Lower lobe of right lung (tissue), 2 donors: Measurements from ENCODE around the gene SLC22A5. TPM values are rescaled to one million over a fixed set of nuclear protein-coding genes. Genes with fewer than 3 reads are reported as not detected.

Experiments
- ATAC-seq, 2 donors: fragments of 200-7000 bp; cut with Tn5 transposase; one replicate each; pipeline ENCODE4 v1.9.1; 2020 to 2022; ENCODE audit warnings: mild to moderate bottlenecking in 2 of 2, moderate library complexity in 2 of 2
- DNase-seq: peaks from one replicate; pipeline ENCODE4 v3.0.0-alpha.2; 2020
- H3K27ac ChIP-seq: fragments of 200-600 bp; one replicate; pipeline ENCODE4 v1.8.0; 2022
- H3K27me3 ChIP-seq: fragments of 200-600 bp; one replicate; pipeline ENCODE4 v1.8.0; 2022; ENCODE audit warnings: low read depth
- H3K36me3 ChIP-seq: fragments of 200-600 bp; one replicate; pipeline ENCODE4 v1.8.0; 2022; ENCODE audit warnings: mild to moderate bottlenecking
- H3K4me1 ChIP-seq: fragments of 200-600 bp; one replicate; pipeline ENCODE4 v1.8.0; 2022
- H3K4me3 ChIP-seq: fragments of 200-600 bp; one replicate; pipeline ENCODE4 v1.8.0; 2022; ENCODE audit warnings: mild to moderate bottlenecking
- H3K9me3 ChIP-seq: fragments of 200-600 bp; one replicate; pipeline ENCODE4 v1.8.0; 2022
- intact Hi-C: fragments of 100-400 bp; cut with DNase I; formaldehyde crosslinking; loops from one replicate; pipeline ENCODE4 v1.11.0; 2022
- total RNA-seq: library from RNA; stranded (reverse); fragmentation: NEBNext Ultra II Directional; extraction: Animal tissue kit (Norgen Biotek cat#: 25700); gene quantifications from one replicate; pipeline ENCODE4 v1.2.1, GENCODE V29; 2021
- TF ChIP-seq, protein P1 (sequence below): fragments of 200-600 bp; IDR thresholded peaks from one replicate; pipeline ENCODE4 v1.8.0; 2022; ENCODE audit warnings: antibody characterized with exemption, mild to moderate bottlenecking
- donor health status: DM: no; HTN: yes; CAD: no; lungs with severe emphysema.

SLC22A5 gene
- total RNA-seq, 1 donor from 2014 or later: 12.6 TPM

DNA sequence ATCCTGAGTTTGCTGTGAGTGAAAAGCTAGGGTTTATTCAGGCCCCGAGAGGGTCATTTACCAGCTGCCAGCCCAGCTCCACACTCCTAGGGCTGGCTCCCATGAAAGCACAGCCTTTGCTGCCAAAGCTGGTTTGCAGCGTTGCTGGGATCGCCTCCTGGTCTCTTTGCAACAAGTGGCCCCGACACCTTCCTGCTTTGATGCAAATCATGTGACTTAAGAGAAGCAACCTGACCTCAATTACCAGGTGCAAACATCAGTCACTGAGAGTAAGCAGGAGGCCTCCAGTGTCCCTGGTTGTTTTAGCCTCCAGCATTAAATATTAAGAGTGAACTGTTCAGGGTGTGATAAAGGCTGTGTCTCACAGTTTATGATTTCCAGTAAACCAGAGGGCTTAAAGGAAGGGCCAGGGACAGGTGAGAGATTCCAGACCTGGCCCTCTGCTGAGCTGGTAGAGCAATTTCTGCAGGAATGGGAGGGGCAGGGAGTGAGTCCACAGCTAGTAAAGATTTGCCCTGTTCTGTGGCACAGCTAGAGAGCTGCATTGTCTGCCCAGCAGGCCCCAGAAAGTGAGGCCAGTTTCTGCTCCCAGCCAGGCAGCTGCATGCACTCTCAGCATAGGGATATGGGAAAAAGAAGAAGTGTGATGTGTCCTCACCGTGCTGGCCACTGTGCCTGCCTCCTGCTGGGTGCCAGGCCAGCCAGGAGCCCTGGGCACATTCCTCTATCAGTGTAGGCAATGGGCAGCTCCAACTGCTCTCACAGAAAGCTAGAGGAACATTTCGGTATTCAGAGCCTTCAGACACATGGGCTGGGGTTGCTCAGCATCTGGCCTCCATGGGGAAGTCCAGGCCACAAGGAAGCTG lies 58.0 kb downstream of the SLC22A5 start:
- DNase-seq (peak; percentile 71), ATAC-seq (peak; percentile 62 to 78)
- peak overlapping the region; percentile 37 for H3K4me3 ChIP-seq
- peaks cover 9% of the 10 kb centered on the region for H3K36me3 ChIP-seq
- intact Hi-C loops: no loop called here
- TF ChIP-seq, protein P1, sequence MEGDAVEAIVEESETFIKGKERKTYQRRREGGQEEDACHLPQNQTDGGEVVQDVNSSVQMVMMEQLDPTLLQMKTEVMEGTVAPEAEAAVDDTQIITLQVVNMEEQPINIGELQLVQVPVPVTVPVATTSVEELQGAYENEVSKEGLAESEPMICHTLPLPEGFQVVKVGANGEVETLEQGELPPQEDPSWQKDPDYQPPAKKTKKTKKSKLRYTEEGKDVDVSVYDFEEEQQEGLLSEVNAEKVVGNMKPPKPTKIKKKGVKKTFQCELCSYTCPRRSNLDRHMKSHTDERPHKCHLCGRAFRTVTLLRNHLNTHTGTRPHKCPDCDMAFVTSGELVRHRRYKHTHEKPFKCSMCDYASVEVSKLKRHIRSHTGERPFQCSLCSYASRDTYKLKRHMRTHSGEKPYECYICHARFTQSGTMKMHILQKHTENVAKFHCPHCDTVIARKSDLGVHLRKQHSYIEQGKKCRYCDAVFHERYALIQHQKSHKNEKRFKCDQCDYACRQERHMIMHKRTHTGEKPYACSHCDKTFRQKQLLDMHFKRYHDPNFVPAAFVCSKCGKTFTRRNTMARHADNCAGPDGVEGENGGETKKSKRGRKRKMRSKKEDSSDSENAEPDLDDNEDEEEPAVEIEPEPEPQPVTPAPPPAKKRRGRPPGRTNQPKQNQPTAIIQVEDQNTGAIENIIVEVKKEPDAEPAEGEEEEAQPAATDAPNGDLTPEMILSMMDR: no peak
- H3K9me3 ChIP-seq: no peaks in the 10 kb centered on the region
- peaks cover 100% of the 10 kb centered on the region for H3K4me1 ChIP-seq
- H3K27me3 ChIP-seq: no peaks in the 10 kb centered on the region
- peak overlapping the region; percentile 89 for H3K27ac ChIP-seq

DNA sequence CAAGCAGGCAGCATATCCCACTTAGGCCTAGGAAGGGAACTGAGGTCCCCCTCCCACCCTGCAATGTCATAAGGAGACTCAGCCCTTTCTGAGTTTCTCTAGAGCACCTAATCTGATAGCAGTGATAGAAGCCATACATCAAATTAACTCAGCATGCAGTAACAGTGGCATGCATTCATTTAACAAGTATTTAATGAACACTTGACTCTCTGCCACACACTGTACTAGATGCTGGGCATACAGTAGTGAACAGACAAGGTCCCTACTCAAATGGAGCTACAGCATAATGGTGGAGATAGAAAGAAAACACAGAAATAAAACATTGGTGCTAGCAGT lies 58.6 kb downstream of the SLC22A5 start:
- H3K36me3 ChIP-seq: peaks cover 4% of the 10 kb centered on the region
- peak overlapping the region; percentile 89 for H3K27ac ChIP-seq
- intact Hi-C loops: no loop called here
- H3K4me1 ChIP-seq: peaks cover 100% of the 10 kb centered on the region
- no peak for DNase-seq
- no peaks in the 10 kb centered on the region for H3K9me3 ChIP-seq
- no peak overlapping the region for H3K4me3 ChIP-seq
- no peaks in the 10 kb centered on the region for H3K27me3 ChIP-seq
- TF ChIP-seq, protein P1: no peak
- ATAC-seq: no peak

DNA sequence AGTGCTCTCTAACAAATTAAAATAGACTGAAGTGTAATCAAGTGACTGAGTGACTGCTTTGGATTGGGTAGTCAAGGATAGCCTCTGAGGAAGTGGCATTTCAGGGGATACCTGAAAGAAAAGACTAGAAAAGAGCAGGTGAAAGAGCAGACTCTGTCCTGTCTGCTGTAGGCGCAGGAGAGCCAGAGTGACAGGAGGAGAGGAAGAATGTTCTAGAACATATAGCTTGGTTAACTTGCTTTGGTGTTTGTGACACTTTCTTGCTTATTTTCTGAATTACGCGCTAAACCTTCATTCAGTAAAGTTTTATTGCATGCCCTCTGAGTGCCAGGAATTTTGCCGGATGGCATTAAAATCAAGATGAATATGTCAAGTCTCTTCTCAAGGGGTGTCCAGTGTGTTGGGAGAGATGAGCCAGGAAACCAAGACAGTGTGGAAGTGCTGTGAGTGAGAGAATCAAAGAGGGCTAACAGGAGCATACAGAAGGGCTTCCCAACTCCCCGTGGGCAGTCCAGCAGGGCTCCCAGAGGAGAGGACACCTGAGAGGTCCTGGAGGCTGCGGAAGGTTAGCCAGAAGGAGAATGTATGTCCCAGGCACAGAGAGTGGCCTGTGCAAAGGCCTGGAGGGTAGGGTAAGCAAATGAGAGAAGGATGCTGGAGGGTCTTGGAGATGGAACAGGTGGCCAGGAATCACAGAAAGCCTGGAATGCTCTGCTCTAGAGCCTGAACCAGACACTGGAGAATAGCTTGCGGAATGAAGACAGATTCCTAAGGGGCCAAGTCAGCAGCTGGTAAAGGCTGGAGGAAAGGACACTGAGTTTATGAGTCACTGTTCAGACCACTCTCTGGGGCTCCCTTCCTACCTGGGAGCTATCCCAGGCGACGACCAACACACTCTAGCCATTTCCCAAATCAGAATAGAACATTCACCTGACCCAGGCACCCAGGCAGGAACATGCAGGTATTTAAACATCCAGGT lies 59.3 kb downstream of the SLC22A5 start:
- DNase-seq: no peak

DNA sequence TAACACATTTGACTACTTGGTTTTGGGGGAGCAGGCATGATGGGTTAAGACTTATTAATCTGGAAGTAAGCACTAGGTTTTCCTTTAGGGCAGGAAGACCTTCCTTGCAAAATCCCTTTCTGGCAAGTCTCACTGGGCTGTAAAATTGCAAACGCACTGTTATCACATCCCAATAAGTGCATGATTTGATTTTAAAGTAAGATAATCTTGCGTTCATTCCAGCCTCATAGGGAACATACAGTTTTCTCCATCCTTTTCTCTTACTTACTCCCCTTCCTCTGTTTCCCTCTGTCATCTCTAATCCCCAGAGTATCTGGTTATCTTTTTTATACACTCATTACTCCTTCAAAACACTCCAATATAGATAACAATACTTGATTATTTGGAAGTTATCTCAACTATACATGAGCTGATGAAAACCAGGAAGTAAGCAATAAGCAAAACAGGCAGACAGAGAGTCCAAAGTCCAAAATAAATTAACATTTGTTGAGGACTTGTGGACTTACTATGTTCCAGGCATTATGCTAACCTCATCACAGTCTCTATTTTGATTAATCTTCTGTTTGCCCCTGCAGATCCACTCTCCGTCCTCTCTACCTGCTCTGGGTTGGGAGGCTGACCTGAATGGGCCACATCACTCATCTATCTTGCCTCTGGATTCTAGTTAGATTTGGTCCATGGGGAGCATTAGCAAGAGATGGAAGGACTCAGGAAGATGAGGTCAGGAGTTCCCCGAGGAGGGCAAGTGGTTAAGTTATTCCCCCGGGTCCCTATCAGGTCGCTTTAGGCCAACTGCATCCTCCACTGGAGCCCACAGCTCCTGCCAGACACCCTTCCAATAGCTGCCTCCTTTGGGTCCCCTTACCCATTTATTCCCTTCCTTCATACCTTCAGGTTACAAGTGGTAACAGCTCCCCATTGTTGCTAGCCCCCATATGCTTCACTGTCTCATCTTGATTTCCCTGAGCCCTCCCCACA lies 60.2 kb downstream of the SLC22A5 start:
- Histone ChIP-seq H3K4me1 (peaks cover 99% of the 10 kb centered on the region), H3K4me3 (no peak overlapping the region), H3K27ac (peak overlapping the region; percentile 89), H3K9me3 (no peaks in the 10 kb centered on the region), H3K36me3 (no peaks in the 10 kb centered on the region), H3K27me3 (no peaks in the 10 kb centered on the region)
- no peak for ATAC-seq
- intact Hi-C loops: no loop called here
- TF ChIP-seq, protein P1: no peak
- no peak for DNase-seq

More for the DNA sequence above, 59.3 kb downstream of the SLC22A5 start:
- Histone ChIP-seq H3K9me3 (no peaks in the 10 kb centered on the region), H3K4me3 (no peak overlapping the region), H3K36me3 (no peaks in the 10 kb centered on the region), H3K4me1 (peaks cover 99% of the 10 kb centered on the region), H3K27me3 (no peaks in the 10 kb centered on the region), H3K27ac (peak overlapping the region; percentile 89)
- peak in 1 of 2 donors; percentile 10 for ATAC-seq
- TF ChIP-seq, protein P1: no peak
- intact Hi-C loops: no loop called here
